MCF 10A (cell line): ENCODE results near the gene RASSF7. TPM values are rescaled to one million over a fixed set of nuclear protein-coding genes. Genes with fewer than 3 reads are reported as not detected.

Experiments used
- BruUV-seq: library from RNA; stranded (reverse); fragments of 400-500 nt; replicated peaks from 2 replicates; lab custom pipeline; 2021; lab: Mats Ljungman, UMichigan
- CTCF ChIA-PET: fragments of 300-600 bp; sonication (Branson Sonifier 250); formaldehyde crosslinking; extraction: SDS; loops from one replicate; lab custom pipeline; 2021; ENCODE audit warnings: antibody characterized with exemption, inconsistent platforms; lab: Yijun Ruan, JAX
- POLR2A ChIA-PET: fragments of 300-600, 350-650 bp; sonication (Branson Sonifier 250); formaldehyde crosslinking; extraction: SDS; loops from one replicate; lab custom pipeline; 2020; ENCODE audit warnings: antibody characterized with exemption, inconsistent platforms; lab: Yijun Ruan, JAX
- DNase-seq: peaks from one replicate; pipeline ENCODE4 v3.0.0-alpha.2; 2018; ENCODE audit not compliant: unreplicated experiment
- H3K27ac Mint-ChIP-seq: one replicate; pipeline ENCODE4 v1.8.0; 2022; ENCODE audit warnings: mild to moderate bottlenecking, low read depth, mixed read lengths; ENCODE audit not compliant: unreplicated experiment
- H3K27me3 Mint-ChIP-seq: one replicate; pipeline ENCODE4 v1.8.0; 2022; ENCODE audit warnings: mixed read lengths; ENCODE audit not compliant: insufficient read depth, unreplicated experiment
- H3K36me3 Mint-ChIP-seq: one replicate; pipeline ENCODE4 v1.8.0; 2022; ENCODE audit warnings: mild to moderate bottlenecking, moderate library complexity, mixed read lengths; ENCODE audit not compliant: insufficient read depth, unreplicated experiment
- H3K4me1 Mint-ChIP-seq: one replicate; pipeline ENCODE4 v1.8.0; 2022; ENCODE audit warnings: mixed read lengths; ENCODE audit not compliant: insufficient read depth, unreplicated experiment
- H3K4me3 Mint-ChIP-seq: one replicate; pipeline ENCODE4 v1.8.0; 2022; ENCODE audit warnings: mild to moderate bottlenecking, moderate library complexity, mixed read lengths; ENCODE audit not compliant: unreplicated experiment
- H3K9me3 Mint-ChIP-seq: one replicate; pipeline ENCODE4 v1.8.0; 2022; ENCODE audit warnings: mixed read lengths; ENCODE audit not compliant: unreplicated experiment
- intact Hi-C: fragments of 100-400 bp; cut with micrococcal nuclease; formaldehyde crosslinking; loops from 2 replicates; pipeline ENCODE4 v1.14.1; 2022
- total RNA-seq: library from RNA; stranded (reverse); gene quantifications from 2 replicates; pipeline ENCODE4 v1.2.3, GENCODE V29; 2022
- TF ChIP-seq, protein P1 (sequence below): fragments of 200-600 bp; IDR thresholded peaks from one replicate; pipeline ENCODE4 v1.8.0; 2022; ENCODE audit warnings: antibody characterized with exemption, mild to moderate bottlenecking; ENCODE audit not compliant: unreplicated experiment

The RASSF7 gene
- total RNA-seq, 1 experiment from 2014 or later = 13.3 TPM

DNA sequence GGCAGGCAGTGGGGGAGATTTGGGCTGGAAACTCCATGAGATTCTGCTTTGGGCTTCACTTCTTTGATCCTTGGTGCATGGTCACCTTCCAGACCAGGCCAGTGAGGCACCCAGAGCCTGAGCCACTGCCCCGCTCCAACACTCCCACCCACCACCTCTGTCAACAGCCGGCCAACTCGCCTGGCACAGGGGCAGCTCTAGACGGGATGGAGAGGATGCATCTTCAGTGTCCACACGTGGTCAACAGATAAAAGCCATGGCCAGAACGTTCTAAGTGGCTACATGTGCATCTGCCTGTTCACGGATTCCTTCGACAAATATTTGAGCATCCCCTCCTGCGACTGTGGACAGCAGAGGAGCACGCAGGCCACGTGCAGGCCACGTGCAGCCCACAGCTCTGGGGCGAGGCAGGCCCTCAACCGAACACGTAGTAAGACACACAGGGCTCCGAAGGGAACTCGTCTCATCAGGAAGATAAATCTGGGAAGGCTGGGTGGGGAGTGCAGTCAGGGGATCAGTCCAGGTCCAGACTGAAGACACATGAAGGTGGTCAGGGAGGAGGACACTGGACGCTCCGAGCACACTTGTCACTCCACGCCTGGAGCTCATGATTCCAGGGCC is 22.2 kb upstream of the RASSF7 start:
- intact Hi-C loops = no loop called here
- CTCF ChIA-PET = interaction anchor here (0.6 kb wide), 1 partner anchor 90 kb away, joined by 3 read pairs; no protein-coding TSS in a partner anchor
- H3K27me3 Mint-ChIP-seq = no peaks in the 10 kb centered on the region
- H3K9me3 Mint-ChIP-seq = no peaks in the 10 kb centered on the region
- peaks cover 18% of the 10 kb centered on the region for H3K36me3 Mint-ChIP-seq
- POLR2A ChIA-PET = interaction anchor here (0.6 to 1.2 kb wide), 2 partner anchors 11 to 16 kb away, joined by 4 to 5 read pairs; no protein-coding TSS in a partner anchor
- DNase-seq = no peak
- no peak overlapping the region for H3K4me3 Mint-ChIP-seq
- H3K27ac Mint-ChIP-seq = no peak overlapping the region
- H3K4me1 Mint-ChIP-seq = no peaks in the 10 kb centered on the region
- TF ChIP-seq, protein P1, sequence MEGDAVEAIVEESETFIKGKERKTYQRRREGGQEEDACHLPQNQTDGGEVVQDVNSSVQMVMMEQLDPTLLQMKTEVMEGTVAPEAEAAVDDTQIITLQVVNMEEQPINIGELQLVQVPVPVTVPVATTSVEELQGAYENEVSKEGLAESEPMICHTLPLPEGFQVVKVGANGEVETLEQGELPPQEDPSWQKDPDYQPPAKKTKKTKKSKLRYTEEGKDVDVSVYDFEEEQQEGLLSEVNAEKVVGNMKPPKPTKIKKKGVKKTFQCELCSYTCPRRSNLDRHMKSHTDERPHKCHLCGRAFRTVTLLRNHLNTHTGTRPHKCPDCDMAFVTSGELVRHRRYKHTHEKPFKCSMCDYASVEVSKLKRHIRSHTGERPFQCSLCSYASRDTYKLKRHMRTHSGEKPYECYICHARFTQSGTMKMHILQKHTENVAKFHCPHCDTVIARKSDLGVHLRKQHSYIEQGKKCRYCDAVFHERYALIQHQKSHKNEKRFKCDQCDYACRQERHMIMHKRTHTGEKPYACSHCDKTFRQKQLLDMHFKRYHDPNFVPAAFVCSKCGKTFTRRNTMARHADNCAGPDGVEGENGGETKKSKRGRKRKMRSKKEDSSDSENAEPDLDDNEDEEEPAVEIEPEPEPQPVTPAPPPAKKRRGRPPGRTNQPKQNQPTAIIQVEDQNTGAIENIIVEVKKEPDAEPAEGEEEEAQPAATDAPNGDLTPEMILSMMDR = no peak
- BruUV-seq = no TSS peak

DNA sequence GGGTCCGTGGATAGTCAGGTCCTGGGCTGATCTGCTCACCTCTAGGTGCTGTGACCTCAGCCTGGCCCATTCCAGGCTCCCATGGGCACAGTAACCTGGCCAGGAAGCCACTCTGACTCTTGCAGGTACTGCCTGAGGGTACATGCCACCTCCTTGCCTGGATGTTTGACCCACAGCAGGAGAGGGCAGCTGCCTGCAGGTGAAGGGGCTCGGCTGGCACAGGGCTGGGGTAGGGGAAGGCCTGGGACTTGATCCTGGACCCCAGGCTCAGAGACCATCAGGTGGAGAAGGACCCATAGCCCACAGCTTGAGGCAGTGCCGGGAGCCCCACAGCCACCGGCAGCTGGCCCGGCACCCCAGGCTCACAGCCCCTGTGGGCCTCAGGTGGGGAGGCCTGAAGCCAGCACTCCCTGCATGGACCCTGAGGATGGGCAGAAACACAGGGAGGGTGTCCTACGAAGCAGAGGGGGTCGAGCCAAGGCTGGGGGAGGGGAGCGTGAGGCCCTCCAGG is 20.7 kb upstream of the RASSF7 start:
- intact Hi-C loops = no loop called here
- H3K9me3 Mint-ChIP-seq = no peaks in the 10 kb centered on the region

DNA sequence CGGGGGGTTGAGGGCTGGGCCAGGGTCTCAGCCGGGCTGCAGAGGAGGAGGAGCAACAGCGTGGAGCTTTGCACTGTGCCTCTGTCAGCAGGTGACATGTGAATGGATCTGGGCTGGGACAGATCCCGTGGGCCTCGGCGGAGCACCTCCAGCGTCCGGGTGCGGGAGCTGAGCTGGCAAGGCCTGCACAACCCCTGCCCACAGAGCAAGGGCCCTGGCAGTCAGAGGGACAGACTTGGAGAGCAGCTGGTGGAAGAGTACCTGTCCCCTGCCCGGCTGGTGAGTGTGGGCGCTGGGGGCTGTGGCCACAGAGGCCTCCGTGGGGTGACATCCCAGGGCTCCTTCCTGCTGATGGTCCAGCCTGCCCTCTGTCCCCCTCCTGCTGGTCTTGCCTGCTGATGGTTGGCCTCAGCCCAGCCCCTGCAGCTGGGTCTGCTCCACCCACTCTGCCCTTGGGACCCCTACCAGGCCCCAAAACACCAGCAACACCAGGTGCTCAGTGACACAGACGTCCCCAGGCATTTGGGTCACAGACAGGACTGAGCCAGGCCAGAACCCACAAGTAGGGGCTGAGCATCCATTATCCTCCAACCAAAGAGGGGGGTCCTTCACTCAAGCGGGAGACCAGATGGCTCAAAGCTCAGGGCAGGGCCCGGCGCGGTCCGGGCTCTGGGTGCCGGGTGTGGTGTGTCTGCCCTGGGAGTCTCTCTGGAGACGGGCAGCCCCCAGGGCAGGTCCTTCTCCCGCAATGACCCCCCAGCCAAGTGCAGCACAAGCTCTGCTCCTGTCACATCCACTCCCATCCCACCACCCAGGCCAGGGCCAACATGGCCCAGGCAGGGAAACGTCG is 20.0 kb upstream of the RASSF7 start:
- POLR2A ChIA-PET = interaction anchor here (0.9 kb wide), 1 partner anchor 19 kb away, joined by 5 read pairs; no protein-coding TSS in a partner anchor
- CTCF ChIA-PET = no interaction called here
- no peak for DNase-seq
- Mint-ChIP-seq H3K27me3 (no peaks in the 10 kb centered on the region), H3K9me3 (no peaks in the 10 kb centered on the region), H3K4me3 (no peak overlapping the region), H3K36me3 (peaks cover 11% of the 10 kb centered on the region), H3K4me1 (no peaks in the 10 kb centered on the region), H3K27ac (no peak overlapping the region)
- BruUV-seq = no TSS peak
- intact Hi-C loops = no loop called here
- TF ChIP-seq, protein P1 = no peak

More for the DNA sequence above, 20.7 kb upstream of the RASSF7 start:
- H3K4me3 Mint-ChIP-seq = no peak overlapping the region
- H3K27ac Mint-ChIP-seq = no peak overlapping the region
- H3K4me1 Mint-ChIP-seq = no peaks in the 10 kb centered on the region
- ChIA-PET POLR2A (interaction anchor here (0.9 to 1.2 kb wide), 2 partner anchors 15 to 20 kb away, joined by 5 read pairs; no protein-coding TSS in a partner anchor), CTCF (interaction anchor here (0.6 kb wide), 1 partner anchor 21 kb away, joined by 3 read pairs; no protein-coding TSS in a partner anchor)
- TF ChIP-seq, protein P1 = no peak
- peaks cover 11% of the 10 kb centered on the region for H3K36me3 Mint-ChIP-seq
- BruUV-seq = no TSS peak
- DNase-seq = no peak
- no peaks in the 10 kb centered on the region for H3K27me3 Mint-ChIP-seq

DNA sequence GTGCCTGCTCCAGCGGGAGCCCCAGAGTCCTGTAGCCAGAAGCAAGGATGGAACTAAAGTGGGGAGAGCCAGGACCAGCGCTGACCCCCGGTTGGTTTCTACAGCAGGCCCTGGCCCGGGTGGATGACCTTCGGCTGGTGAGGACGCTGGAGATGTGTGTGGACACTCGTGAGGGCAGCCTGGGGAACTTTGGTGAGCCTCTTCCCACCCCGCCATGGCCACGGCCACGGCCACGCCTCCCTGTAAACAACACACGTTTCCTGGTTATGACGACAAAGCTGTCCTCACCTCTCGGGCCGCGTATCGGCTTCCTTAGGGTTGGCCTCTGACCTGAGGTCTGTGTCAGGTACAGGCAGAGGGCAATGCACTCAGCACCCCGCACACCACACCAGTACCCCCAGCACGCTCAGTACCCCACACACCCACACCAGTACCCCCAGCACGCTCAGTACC is 19.3 kb upstream of the RASSF7 start:
- DNase-seq = no peak
- Mint-ChIP-seq H3K4me1 (no peaks in the 10 kb centered on the region), H3K9me3 (no peaks in the 10 kb centered on the region), H3K4me3 (no peak overlapping the region), H3K27me3 (no peaks in the 10 kb centered on the region), H3K36me3 (peaks cover 11% of the 10 kb centered on the region), H3K27ac (no peak overlapping the region)
- TF ChIP-seq, protein P1 = no peak
- no TSS peak for BruUV-seq
- CTCF ChIA-PET = no interaction called here
- POLR2A ChIA-PET = no interaction called here
- intact Hi-C loops = no loop called here
